ENCODE results near the gene HSF2BP. TPM values are rescaled to one million over a fixed set of nuclear protein-coding genes. Genes with fewer than 3 reads are reported as not detected.

HSF2BP gene
- total RNA-seq, 1 experiment from 2014 or later, result 1.5 TPM

DNA sequence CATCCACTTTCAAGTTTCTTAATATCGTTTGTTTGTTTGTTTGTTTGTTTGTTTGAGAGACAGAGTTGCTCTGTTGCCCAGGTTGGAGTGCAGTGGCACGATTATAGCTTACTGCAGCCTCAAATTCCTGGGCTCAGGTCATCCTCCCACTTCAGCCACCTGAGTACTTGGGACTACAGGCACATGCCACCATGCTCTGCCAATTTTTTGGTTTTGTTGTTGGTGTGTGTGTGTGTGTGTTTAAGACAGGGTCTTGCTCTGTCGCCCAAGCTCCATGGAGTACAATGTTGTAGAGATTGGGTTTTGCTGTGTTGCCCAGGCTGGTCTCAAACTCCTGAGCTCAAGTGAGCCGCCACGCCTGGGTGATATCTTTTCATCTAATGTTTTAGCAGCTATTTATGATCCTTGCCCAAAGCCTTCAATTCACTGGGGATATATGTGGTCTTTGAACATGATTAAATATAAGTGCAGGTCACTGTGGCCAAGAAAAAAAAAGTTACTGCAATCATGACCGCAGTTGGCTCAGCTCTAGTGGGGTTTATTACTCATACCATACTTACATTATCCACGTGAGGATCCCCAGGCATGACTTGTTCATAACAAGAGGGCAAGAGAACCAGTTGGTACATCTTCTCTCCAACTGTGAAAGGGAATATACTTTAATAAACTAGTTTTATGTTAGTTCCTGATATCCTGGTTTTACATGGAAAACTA is 8.1 kb upstream of the HSF2BP start:
- no peak overlapping the region for H4K5ac ChIP-seq (ENCODE audit: insufficient read length, low read depth, low read length)
- H3K18ac ChIP-seq (ENCODE audit: insufficient read length, low read depth, low read length), result no peak overlapping the region
- H3K56ac ChIP-seq (ENCODE audit: insufficient read length, low read depth, low read length), result no peak overlapping the region
- H2BK5ac ChIP-seq (ENCODE audit: insufficient read length, low read length), result no peak overlapping the region
- peaks cover 59 to 76% (median 63%) of the 10 kb centered on the region in 3 experiments; a peak in 6 of 7 replicates for H3K36me3 Mint-ChIP-seq (ENCODE audit: insufficient read depth in 1 of 3, low read depth in 3 of 3)
- no peak overlapping the region for H3K23ac ChIP-seq (ENCODE audit: insufficient read length, low read depth, low read length)
- H3K4ac ChIP-seq (ENCODE audit: low read depth, low read length), result no peak overlapping the region
- no peak overlapping the region for H3T11ph ChIP-seq (ENCODE audit: low read length)
- no peaks in the 10 kb centered on the region for H3K23me2 ChIP-seq (ENCODE audit: insufficient read length, low read depth, low read length, poor library complexity, severe bottlenecking)
- no peaks in the 10 kb centered on the region for H3K9me3 ChIP-seq (ENCODE audit: control insufficient read depth, low read depth, low read length)
- H2BK12ac ChIP-seq (ENCODE audit: insufficient read length, low read depth, low read length), result no peak overlapping the region
- no peak overlapping the region for H2BK20ac ChIP-seq (ENCODE audit: low read depth, low read length, poor library complexity, severe bottlenecking)
- H2AK5ac ChIP-seq (ENCODE audit: insufficient read length, low read length), result no peak overlapping the region
- no peak overlapping the region for H2BK120ac ChIP-seq (ENCODE audit: low read depth, low read length, poor library complexity, severe bottlenecking)
- peak overlapping the region in 1 of 3 experiments; percentile 78; a peak in 2 of 7 replicates for H3K27ac Mint-ChIP-seq
- whole genome bisulfite sequencing (ENCODE audit: extremely low coverage, insufficient read length, low lambda C conversion rate), result no CpG with 5 or more reads among the region's 7 CpGs
- DNase-seq, result no peak
- H4K8ac ChIP-seq (replicated peaks; ENCODE audit: insufficient read length, low read depth, low read length), result no peak overlapping the region
- no peak overlapping the region for H3K14ac ChIP-seq (ENCODE audit: insufficient read depth, low read length)
- TF ChIP-seq CTCF (conservative IDR thresholded peaks at IDR 0.05), result no peak
- H3K4me1 ChIP-seq (ENCODE audit: insufficient read depth, low read length), result no peaks in the 10 kb centered on the region
- H3K27me3 Mint-ChIP-seq (ENCODE audit: low read depth), result no peaks in the 10 kb centered on the region
- H4K91ac ChIP-seq (ENCODE audit: insufficient read length, low read depth, low read length), result no peak overlapping the region
- no peaks in the 10 kb centered on the region for H4K20me1 ChIP-seq (ENCODE audit: control insufficient read depth, insufficient read depth, insufficient read length)
- no peak overlapping the region for H3K4me3 Mint-ChIP-seq
- no peak overlapping the region for H3K4me2 ChIP-seq (ENCODE audit: insufficient read depth, insufficient read length, low read length)
- H2AFZ ChIP-seq (ENCODE audit: low read length), result no peak overlapping the region
- no peak overlapping the region for H3K27ac ChIP-seq (ENCODE audit: insufficient read length, low read depth, low read length)
- no peak overlapping the region for H2BK15ac ChIP-seq (ENCODE audit: low read depth, low read length)
- no peaks in the 10 kb centered on the region for H3K27me3 ChIP-seq (ENCODE audit: insufficient read depth, low read length)
- H3K4me1 Mint-ChIP-seq, result peaks cover 0 to 13% of the 10 kb centered on the region in 2 experiments; a peak in 2 of 4 replicates
- H3K79me1 ChIP-seq (ENCODE audit: insufficient read depth, low read depth, low read length, poor library complexity, severe bottlenecking), result no peaks in the 10 kb centered on the region
- no peak overlapping the region for H3K9ac ChIP-seq (ENCODE audit: extremely low read depth, insufficient read length, low read length)
- H3K79me2 ChIP-seq (ENCODE audit: insufficient read depth, low read length), result peaks cover 34% of the 10 kb centered on the region; the same call in 1 of the 2 replicates
- H3K9me3 Mint-ChIP-seq, result no peaks in the 10 kb centered on the region
